ENCODE data around the gene RTP3.

RTP3 gene

GRCh38 chr3:46549408-46549904 is 51.7 kb downstream of the RTP3 start:
- no peak for DNase-seq

- DNase-seq, result no peak
These were observed 52.2 kb downstream of the RTP3 start for GRCh38 chr3:46549989-46550388.
